Liver (tissue), 9 donors: ENCODE data around the gene ZNF620. TPM values are rescaled to one million over a fixed set of nuclear protein-coding genes. Genes with fewer than 3 reads are reported as not detected.

Experiments
- DNase-seq: peaks from one replicate; pipeline ENCODE4 v3.0.0-alpha.2; 2017; ENCODE audit warnings: low spot score
- H3K27ac ChIP-seq, 2 donors: one replicate each; pipeline ENCODE4 v1.7.0; 2013; ENCODE audit warnings: inconsistent platforms in 2 of 2, low read length in 2 of 2, control low read depth in 1 of 2, low read depth in 1 of 2, mild to moderate bottlenecking in 1 of 2
- H3K27me3 ChIP-seq, 4 donors: one replicate each; pipeline versions ENCODE4 v1.6.1 to v1.7.0; 2013; ENCODE audit warnings: low read length in 3 of 4, inconsistent platforms in 1 of 4, mild to moderate bottlenecking in 1 of 4, moderate library complexity in 1 of 4; ENCODE audit not compliant: control insufficient read depth in 4 of 4, insufficient read depth in 4 of 4
- H3K36me3 ChIP-seq, 4 donors: one replicate each; pipeline versions ENCODE4 v1.6.1 to v1.7.0; 2013; ENCODE audit warnings: low read length in 3 of 4, mild to moderate bottlenecking in 3 of 4, low read depth in 1 of 4, moderate library complexity in 1 of 4; ENCODE audit not compliant: control insufficient read depth in 4 of 4, insufficient read depth in 3 of 4
- H3K4me1 ChIP-seq, 4 donors: one replicate each; pipeline versions ENCODE4 v1.6.1 to v1.7.0; 2013; ENCODE audit warnings: low read length in 3 of 4, mild to moderate bottlenecking in 3 of 4, moderate library complexity in 1 of 4; ENCODE audit not compliant: control insufficient read depth in 4 of 4, insufficient read depth in 4 of 4
- H3K4me3 ChIP-seq, 3 donors: one replicate each; pipeline versions ENCODE4 v1.6.1 to v1.7.0; 2013; ENCODE audit warnings: low read length in 3 of 3, control low read depth in 1 of 3, low read depth in 1 of 3, mild to moderate bottlenecking in 1 of 3
- H3K9ac ChIP-seq, 2 donors: one replicate each; pipeline ENCODE4 v1.7.0; 2013; ENCODE audit warnings: low read length in 2 of 2, mild to moderate bottlenecking in 2 of 2, moderate library complexity in 2 of 2, control low read depth in 1 of 2, low read depth in 1 of 2
- H3K9me3 ChIP-seq, 4 donors: one replicate each; pipeline versions ENCODE4 v1.6.1 to v1.7.0; 2013; ENCODE audit warnings: low read length in 3 of 4; ENCODE audit not compliant: control insufficient read depth in 4 of 4
- ATF3 ChIP-seq: IDR thresholded peaks from 2 replicates; pipeline ENCODE4 v1.6.1; 2016; ENCODE audit warnings: antibody characterized with exemption
- CTCF ChIP-seq: fragments of 150-350 bp; IDR thresholded peaks from 2 replicates; pipeline ENCODE4 v1.5.1; 2017; ENCODE audit warnings: improper control_type of control experiment, low read depth, low read length; ENCODE audit not compliant: missing input control
- FOXA2 ChIP-seq: IDR thresholded peaks from 2 replicates; pipeline ENCODE4 v1.6.1; 2016; ENCODE audit warnings: antibody characterized with exemption
- GABPA ChIP-seq, 2 donors: IDR thresholded peaks in 1 of 2; conservative IDR thresholded peaks in 1 of 2; 2 replicates each; pipeline ENCODE4 v1.6.1; 2016; ENCODE audit warnings: antibody characterized with exemption in 2 of 2, mild to moderate bottlenecking in 1 of 2, moderate library complexity in 1 of 2
- HNF4A ChIP-seq, 2 donors: conservative IDR thresholded peaks; 2 replicates each; pipeline ENCODE4 v1.6.1; 2016; ENCODE audit warnings: antibody characterized with exemption in 2 of 2, mild to moderate bottlenecking in 2 of 2
- HNF4G ChIP-seq: IDR thresholded peaks from 2 replicates; pipeline ENCODE4 v1.6.1; 2016; ENCODE audit warnings: antibody characterized with exemption
- JUND ChIP-seq, 2 donors: IDR thresholded peaks; 2 replicates each; pipeline ENCODE4 v1.6.1; 2016; ENCODE audit warnings: antibody characterized with exemption in 2 of 2
- NR2F2 ChIP-seq: IDR thresholded peaks from 2 replicates; pipeline ENCODE4 v1.6.1; 2016; ENCODE audit warnings: antibody characterized with exemption
- RAD21 ChIP-seq, 2 donors: IDR thresholded peaks; 2 replicates each; pipeline ENCODE4 v1.6.1; 2016; ENCODE audit warnings: antibody characterized with exemption in 2 of 2, mild to moderate bottlenecking in 2 of 2
- REST ChIP-seq: IDR thresholded peaks from 2 replicates; pipeline ENCODE4 v1.6.1; 2016; ENCODE audit warnings: antibody characterized with exemption, mild to moderate bottlenecking
- RXRA ChIP-seq, 2 donors: IDR thresholded peaks; 2 replicates each; pipeline ENCODE4 v1.6.1; 2017 to 2018; ENCODE audit warnings: antibody characterized with exemption in 2 of 2, mild to moderate bottlenecking in 1 of 2
- SP1 ChIP-seq: IDR thresholded peaks from 2 replicates; pipeline ENCODE4 v1.6.1; 2018; ENCODE audit warnings: antibody characterized with exemption, mild to moderate bottlenecking
- TAF1 ChIP-seq: conservative IDR thresholded peaks from 2 replicates; pipeline ENCODE4 v1.6.1; 2016; ENCODE audit warnings: antibody characterized with exemption, mild to moderate bottlenecking
- YY1 ChIP-seq: IDR thresholded peaks from 2 replicates; pipeline ENCODE4 v1.6.1; 2016; ENCODE audit warnings: antibody characterized with exemption, mild to moderate bottlenecking
- WGBS: extraction: QIAGEN DNeasy Blood & Tissue Kit; methylation state at CpG from one replicate; pipeline ENCODE4 v1.1.7; 2013; 5-methylcytosine and 5-hydroxymethylcytosine counted together
- polyA plus RNA-seq, 2 donors: library from polyadenylated mRNA; stranded (reverse) in 1 of 2; unstranded in 1 of 2; fragments of 200-250 nt in 1 of 2; fragments of >200 nt in 1 of 2; fragmentation: Nextera tagmentation in 1 of 2; extraction: Ambion mirVana in 1 of 2; gene quantifications; one replicate each; pipeline versions ENCODE4 v1.2.1 to v1.2.3, GENCODE V29; 2013 to 2015
- total RNA-seq, 2 donors: library from RNA; depleted of rRNA; stranded (reverse); fragments of >200 nt; gene quantifications; one replicate each; pipeline ENCODE4 v1.2.3, GENCODE V29; 2014
- TF ChIP-seq, protein P1 (sequence below): IDR thresholded peaks from 2 replicates; pipeline ENCODE4 v1.6.1; 2016; ENCODE audit warnings: antibody characterized with exemption
- TF ChIP-seq, protein P2 (sequence below): IDR thresholded peaks from 2 replicates; pipeline ENCODE4 v1.6.1; 2016; ENCODE audit warnings: antibody characterized with exemption
- donor health status: healthy.
- donor health status: healthy.
- donor health status: healthy.
- donor health status: healthy.
- donor health status: healthy.

ZNF620 gene
- total and polyA plus RNA-seq, 4 donors: 0.95 to 7.1 (median 1.7) TPM

DNA sequence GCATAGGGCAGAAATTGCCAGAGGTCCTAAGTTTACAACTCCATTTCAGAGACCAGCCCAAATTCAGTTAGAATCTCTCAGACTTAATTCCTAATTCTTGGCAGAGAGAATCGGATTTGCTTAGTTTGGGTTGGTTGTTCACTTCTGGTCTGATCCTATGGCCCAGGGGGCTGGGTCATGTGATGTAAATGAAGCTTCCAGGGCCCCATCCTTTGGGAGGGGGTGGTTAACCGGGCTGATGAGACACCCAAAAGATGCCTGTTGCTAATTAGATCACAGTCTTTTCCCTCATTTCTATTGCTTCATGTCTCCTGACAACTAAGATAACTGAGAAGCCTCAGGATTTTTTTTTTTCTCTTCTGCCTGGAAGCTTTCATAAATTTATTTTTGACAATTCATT is 11.1 kb upstream of the ZNF620 start:
- no peaks in the 10 kb centered on the region for H3K27me3 ChIP-seq
- no peak overlapping the region for H3K4me3 ChIP-seq
- no peak overlapping the region for H3K27ac ChIP-seq
- no peak overlapping the region for H3K9ac ChIP-seq
- no peaks in the 10 kb centered on the region for H3K36me3 ChIP-seq
- DNase-seq: no peak
- WGBS: 73% methylated on average over 2 of the region's 2 CpGs
- TF ChIP-seq HNF4A (conservative IDR thresholded peaks at IDR 0.05): no peak
- TF ChIP-seq RXRA (IDR thresholded peaks at IDR 0.05): no peak
- TF ChIP-seq ATF3: no peak
- no peak for TF ChIP-seq RAD21 (IDR thresholded peaks at IDR 0.05)
- no peak for TF ChIP-seq HNF4G
- no peaks in the 10 kb centered on the region for H3K4me1 ChIP-seq
- no peaks in the 10 kb centered on the region for H3K9me3 ChIP-seq

DNA sequence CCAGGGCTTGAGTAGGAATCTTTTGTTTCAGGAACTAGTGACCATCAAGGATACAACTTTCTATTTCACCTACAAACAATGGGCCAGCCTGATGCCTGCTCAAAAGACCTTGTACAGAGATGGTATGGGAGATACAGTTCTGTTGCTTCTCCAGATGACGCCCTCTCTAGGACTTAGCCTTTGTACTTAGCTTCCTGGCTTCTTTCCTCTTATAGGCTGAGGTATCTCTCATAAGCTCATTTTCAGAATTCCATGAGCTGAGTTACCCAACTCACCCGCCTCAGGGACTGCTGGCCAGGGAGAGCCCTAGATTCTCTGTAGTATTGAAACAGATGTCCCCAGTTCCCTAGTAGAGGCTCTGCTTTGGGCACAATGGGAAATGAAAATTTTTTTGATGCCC is 8.6 kb upstream of the ZNF620 start:
- 97% methylated on average over 2 of the region's 2 CpGs for WGBS
- Histone ChIP-seq H3K36me3 (no peaks in the 10 kb centered on the region), H3K9me3 (no peaks in the 10 kb centered on the region), H3K4me1 (no peaks in the 10 kb centered on the region), H3K9ac (no peak overlapping the region), H3K27me3 (no peaks in the 10 kb centered on the region), H3K27ac (no peak overlapping the region), H3K4me3 (no peak overlapping the region)
- TF ChIP-seq, protein P1, sequence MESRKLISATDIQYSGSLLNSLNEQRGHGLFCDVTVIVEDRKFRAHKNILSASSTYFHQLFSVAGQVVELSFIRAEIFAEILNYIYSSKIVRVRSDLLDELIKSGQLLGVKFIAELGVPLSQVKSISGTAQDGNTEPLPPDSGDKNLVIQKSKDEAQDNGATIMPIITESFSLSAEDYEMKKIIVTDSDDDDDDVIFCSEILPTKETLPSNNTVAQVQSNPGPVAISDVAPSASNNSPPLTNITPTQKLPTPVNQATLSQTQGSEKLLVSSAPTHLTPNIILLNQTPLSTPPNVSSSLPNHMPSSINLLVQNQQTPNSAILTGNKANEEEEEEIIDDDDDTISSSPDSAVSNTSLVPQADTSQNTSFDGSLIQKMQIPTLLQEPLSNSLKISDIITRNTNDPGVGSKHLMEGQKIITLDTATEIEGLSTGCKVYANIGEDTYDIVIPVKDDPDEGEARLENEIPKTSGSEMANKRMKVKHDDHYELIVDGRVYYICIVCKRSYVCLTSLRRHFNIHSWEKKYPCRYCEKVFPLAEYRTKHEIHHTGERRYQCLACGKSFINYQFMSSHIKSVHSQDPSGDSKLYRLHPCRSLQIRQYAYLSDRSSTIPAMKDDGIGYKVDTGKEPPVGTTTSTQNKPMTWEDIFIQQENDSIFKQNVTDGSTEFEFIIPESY: no peak
- TF ChIP-seq FOXA2 (no peak), TAF1 (no peak), YY1 (no peak), HNF4A (conservative IDR thresholded peaks at IDR 0.05) (no peak), SP1 (no peak), ATF3 (no peak), JUND (IDR thresholded peaks at IDR 0.05) (no peak), CTCF (no peak), RAD21 (IDR thresholded peaks at IDR 0.05) (no peak), REST (no peak), HNF4G (no peak), NR2F2 (no peak), GABPA (IDR thresholded peaks at IDR 0.05 in 1 of 2, conservative IDR thresholded peaks at IDR 0.05 in 1 of 2) (no peak), RXRA (IDR thresholded peaks at IDR 0.05) (no peak)
- TF ChIP-seq, protein P2, sequence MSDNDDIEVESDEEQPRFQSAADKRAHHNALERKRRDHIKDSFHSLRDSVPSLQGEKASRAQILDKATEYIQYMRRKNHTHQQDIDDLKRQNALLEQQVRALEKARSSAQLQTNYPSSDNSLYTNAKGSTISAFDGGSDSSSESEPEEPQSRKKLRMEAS: no peak
- DNase-seq: no peak
